GM23338 (cell line): ENCODE measurements around the gene KIAA1755. TPM values are rescaled to one million over a fixed set of nuclear protein-coding genes. Genes with fewer than 3 reads are reported as not detected.

Source experiments
- ATAC-seq: fragments of 200-7000 bp; cut with Tn5 transposase; 3 replicates; pipeline ENCODE4 v1.9.1; 2020
- DNase-seq: peaks from one replicate; pipeline ENCODE4 v3.0.0-alpha.2; 2015; ENCODE audit warnings: low spot score
- H2AFZ ChIP-seq: fragments of 200-600 bp; sonication (generic); 2 replicates; pipeline ENCODE4 v1.8.0; 2016; ENCODE audit warnings: antibody characterized with exemption, mild to moderate bottlenecking, moderate library complexity
- H3F3A ChIP-seq: fragments of 200-600 bp; sonication (generic); replicated peaks from 2 replicates; pipeline ENCODE4 v1.8.0; 2017; ENCODE audit warnings: antibody characterized with exemption, mixed run types, low read depth
- H3K27ac ChIP-seq: fragments of 200-600 bp; sonication (generic); 2 replicates; pipeline ENCODE4 v1.6.1; 2016; ENCODE audit warnings: low read depth
- H3K27me3 ChIP-seq: fragments of 200-600 bp; sonication (generic); 2 replicates; pipeline ENCODE4 v1.8.0; 2016; ENCODE audit warnings: mild to moderate bottlenecking, mixed run types, moderate library complexity; ENCODE audit not compliant: insufficient read depth
- H3K36me3 ChIP-seq: fragments of 200-600 bp; sonication (generic); 2 replicates; pipeline ENCODE4 v1.8.0; 2016; ENCODE audit warnings: mild to moderate bottlenecking; ENCODE audit not compliant: insufficient read depth
- H3K4me1 ChIP-seq: fragments of 200-600 bp; sonication (generic); 2 replicates; pipeline ENCODE4 v1.8.0; 2016; ENCODE audit warnings: mild to moderate bottlenecking, moderate library complexity; ENCODE audit not compliant: insufficient read depth
- H3K4me2 ChIP-seq: fragments of 200-600 bp; sonication (generic); 2 replicates; pipeline ENCODE4 v1.7.1; 2017; ENCODE audit warnings: mixed run types
- H3K4me3 ChIP-seq: fragments of 200-600 bp; sonication (generic); 2 replicates; pipeline ENCODE4 v1.6.1; 2016; ENCODE audit warnings: mixed run types
- H3K79me2 ChIP-seq: fragments of 200-600 bp; sonication (generic); replicated peaks from 2 replicates; pipeline ENCODE4 v1.8.0; 2017; ENCODE audit warnings: mild to moderate bottlenecking; ENCODE audit not compliant: insufficient read depth
- H3K9me2 ChIP-seq: fragments of 200-600 bp; sonication (generic); 2 replicates; pipeline ENCODE4 v1.8.0; 2017; ENCODE audit not compliant: insufficient read depth
- H4K20me1 ChIP-seq: fragments of 200-600 bp; sonication (generic); replicated peaks from 2 replicates; pipeline ENCODE4 v1.8.0; 2017; ENCODE audit warnings: mild to moderate bottlenecking; ENCODE audit not compliant: insufficient read depth
- H3K27ac Mint-ChIP-seq: 2 replicates; pipeline ENCODE4 v1.8.0; 2020; ENCODE audit warnings: inconsistent platforms, mild to moderate bottlenecking, moderate library complexity, mixed read lengths
- H3K27me3 Mint-ChIP-seq: 3 replicates; pipeline ENCODE4 v1.8.0; 2022; ENCODE audit warnings: low read depth, mild to moderate bottlenecking, moderate library complexity, mixed read lengths, inconsistent platforms; ENCODE audit not compliant: insufficient read depth, poor library complexity
- H3K36me3 Mint-ChIP-seq: 3 replicates; pipeline ENCODE4 v1.8.0; 2021; ENCODE audit warnings: low read depth, mild to moderate bottlenecking, inconsistent platforms, moderate library complexity, mixed read lengths
- H3K4me1 Mint-ChIP-seq: 3 replicates; pipeline ENCODE4 v1.8.0; 2020; ENCODE audit warnings: mild to moderate bottlenecking, inconsistent platforms, mixed read lengths
- H3K4me3 Mint-ChIP-seq: 3 replicates; pipeline ENCODE4 v1.8.0; 2021; ENCODE audit warnings: moderate library complexity, mild to moderate bottlenecking, inconsistent platforms, mixed read lengths
- H3K9me3 Mint-ChIP-seq: 3 replicates; pipeline ENCODE4 v1.8.0; 2020; ENCODE audit warnings: moderate library complexity, mild to moderate bottlenecking, inconsistent platforms, mixed read lengths
- CREB1 ChIP-seq: fragments of 250-450 bp; sonication (Bioruptor Pico); IDR thresholded peaks from 2 replicates; pipeline ENCODE4 v1.5.0; 2020; ENCODE audit warnings: low read depth, mild to moderate bottlenecking, moderate library complexity
- CTCF ChIP-seq, 2 experiments: fragments of 200-600 bp in 1 of 2; sonication (generic) in 1 of 2; conservative IDR thresholded peaks; 2 replicates each; pipeline versions ENCODE4 v1.5.1 to v1.6.1; 2016 to 2017; ENCODE audit warnings: antibody characterized with exemption in 2 of 2, low read depth in 2 of 2, mild to moderate bottlenecking in 2 of 2, moderate library complexity in 1 of 2
- ETS1 ChIP-seq: IDR thresholded peaks from 2 replicates; pipeline ENCODE4 v1.6.1; 2016; ENCODE audit warnings: antibody characterized with exemption
- EZH2 ChIP-seq: fragments of 200-600 bp; sonication (generic); IDR thresholded peaks from one replicate; pipeline ENCODE4 v1.8.0; 2017; ENCODE audit warnings: antibody characterized with exemption, mild to moderate bottlenecking, low read depth; ENCODE audit not compliant: unreplicated experiment
- EZH2phosphoT487 ChIP-seq: fragments of 200-600 bp; sonication (generic); IDR thresholded peaks from one replicate; pipeline ENCODE4 v1.8.1; 2018; ENCODE audit warnings: antibody characterized with exemption; ENCODE audit not compliant: unreplicated experiment
- JUNB ChIP-seq: IDR thresholded peaks from one replicate; pipeline ENCODE4 v1.6.1; 2016; ENCODE audit warnings: antibody characterized with exemption; ENCODE audit not compliant: unreplicated experiment
- NANOG ChIP-seq: IDR thresholded peaks from 2 replicates; pipeline ENCODE4 v1.6.1; 2016; ENCODE audit warnings: antibody characterized with exemption, borderline replicate concordance
- POLR2AphosphoS5 ChIP-seq: IDR thresholded peaks from 2 replicates; pipeline ENCODE4 v1.6.1; 2016; ENCODE audit warnings: antibody characterized with exemption, low read depth
- REST ChIP-seq: IDR thresholded peaks from one replicate; pipeline ENCODE4 v1.6.1; 2018; ENCODE audit warnings: antibody characterized with exemption; ENCODE audit not compliant: unreplicated experiment
- STAT1 ChIP-seq: IDR thresholded peaks from one replicate; pipeline ENCODE4 v1.6.1; 2016; ENCODE audit warnings: antibody characterized with exemption; ENCODE audit not compliant: unreplicated experiment
- ZNF114 ChIP-seq: fragments of 250-450 bp; sonication (Bioruptor Pico); IDR thresholded peaks from 2 replicates; pipeline ENCODE4 v1.5.0; 2020; ENCODE audit warnings: mild to moderate bottlenecking, moderate library complexity
- ZNF331 ChIP-seq: fragments of 250-450 bp; sonication (Bioruptor Pico); IDR thresholded peaks from 2 replicates; pipeline ENCODE4 v1.5.0; 2020; ENCODE audit warnings: low read depth, mild to moderate bottlenecking, moderate library complexity
- ZNF462 ChIP-seq: fragments of 250-450 bp; sonication (Bioruptor Pico); IDR thresholded peaks from 2 replicates; pipeline ENCODE4 v1.5.0; 2020; ENCODE audit warnings: mild to moderate bottlenecking, moderate library complexity
- polyA plus RNA-seq: library from polyadenylated mRNA; unstranded; fragments of >200 nt; fragmentation: Nextera tagmentation; extraction: Ambion mirVana; gene quantifications from 2 replicates; pipeline ENCODE4 v1.2.1, GENCODE V29; 2016
- total RNA-seq: library from RNA; depleted of rRNA; stranded (reverse); fragments of >200 nt; shearing (Covaris generic); gene quantifications from 2 replicates; pipeline ENCODE4 v1.2.3, GENCODE V29; 2014

The KIAA1755 gene
- total and polyA plus RNA-seq, 2 experiments from 2014 or later: 0.28 TPM; not detected in 1

GRCh38 chr20:38177201-38177600 is 83.3 kb downstream of the KIAA1755 start:
- H3K36me3 Mint-ChIP-seq: no peaks in the 10 kb centered on the region
- ATAC-seq (no peak), DNase-seq (no peak)
- H3K9me3 Mint-ChIP-seq: no peaks in the 10 kb centered on the region
- H3K4me3 ChIP-seq: no peak overlapping the region
- H3K79me2 ChIP-seq: no peaks in the 10 kb centered on the region
- H3K36me3 ChIP-seq: no peaks in the 10 kb centered on the region
- no peaks in the 10 kb centered on the region for H3K9me2 ChIP-seq
- H4K20me1 ChIP-seq: no peaks in the 10 kb centered on the region
- H3K4me1 ChIP-seq: peaks cover 8% of the 10 kb centered on the region
- no peak overlapping the region for H3K4me3 Mint-ChIP-seq
- H2AFZ ChIP-seq: no peak overlapping the region
- H3K27me3 ChIP-seq: no peaks in the 10 kb centered on the region
- no peak overlapping the region for H3K4me2 ChIP-seq
- H3F3A ChIP-seq: no peaks in the 10 kb centered on the region
- TF ChIP-seq NANOG: no peak
- no peak for TF ChIP-seq EZH2phosphoT487
- TF ChIP-seq STAT1: no peak
- no peak for TF ChIP-seq JUNB
- TF ChIP-seq ZNF462 (CRISPR knock-in tag): no peak
- TF ChIP-seq ZNF114 (CRISPR knock-in tag): no peak
- no peak for TF ChIP-seq POLR2AphosphoS5
- TF ChIP-seq EZH2: no peak
- no peak for TF ChIP-seq ZNF331 (CRISPR knock-in tag)
- no peak for TF ChIP-seq CTCF (conservative IDR thresholded peaks at IDR 0.05; ENCODE audit: low read depth in 2 of 2)
- TF ChIP-seq ETS1: no peak
- TF ChIP-seq REST: no peak
- TF ChIP-seq CREB1 (CRISPR knock-in tag): no peak
- no peak overlapping the region for H3K27ac ChIP-seq
- H3K27ac Mint-ChIP-seq: no peak overlapping the region
- peaks cover 5% of the 10 kb centered on the region; the same call in 2 of the 3 replicates for H3K4me1 Mint-ChIP-seq
- H3K27me3 Mint-ChIP-seq: no peaks in the 10 kb centered on the region
